NCI-H774 (cell line): Measurements from ENCODE around the gene BTN3A1.
"Not testable (repeated sequence)": the region's sequence is repeated elsewhere in the genome, so short reads cannot be mapped to it uniquely, and the experiment has no call there.

ENCODE experiments used
- DNase-seq: peaks from one replicate; lab custom pipeline; 2025; lab: John Stamatoyannopoulos, UW

Gene BTN3A1

DNA sequence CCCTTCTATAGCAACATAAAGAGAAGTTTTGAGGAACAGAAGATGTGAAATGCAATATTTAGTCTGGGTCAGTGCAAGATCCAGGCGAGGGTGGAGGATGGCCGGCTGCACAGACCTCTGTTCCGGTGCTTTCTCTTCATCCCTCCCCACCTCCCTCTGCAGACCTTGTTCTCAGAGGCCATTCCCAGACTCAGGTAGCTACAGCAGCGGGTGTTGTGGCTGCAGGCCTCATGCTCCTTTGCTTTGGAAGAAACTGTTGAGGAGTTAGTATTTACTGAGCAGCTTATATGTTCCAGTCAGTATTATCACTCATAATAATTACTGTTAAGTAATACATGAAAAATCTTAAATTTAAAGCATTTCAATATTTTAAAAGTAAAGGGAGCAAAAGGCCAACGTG, 39.9 kb downstream of the BTN3A1 start:
- no peak for DNase-seq

DNA sequence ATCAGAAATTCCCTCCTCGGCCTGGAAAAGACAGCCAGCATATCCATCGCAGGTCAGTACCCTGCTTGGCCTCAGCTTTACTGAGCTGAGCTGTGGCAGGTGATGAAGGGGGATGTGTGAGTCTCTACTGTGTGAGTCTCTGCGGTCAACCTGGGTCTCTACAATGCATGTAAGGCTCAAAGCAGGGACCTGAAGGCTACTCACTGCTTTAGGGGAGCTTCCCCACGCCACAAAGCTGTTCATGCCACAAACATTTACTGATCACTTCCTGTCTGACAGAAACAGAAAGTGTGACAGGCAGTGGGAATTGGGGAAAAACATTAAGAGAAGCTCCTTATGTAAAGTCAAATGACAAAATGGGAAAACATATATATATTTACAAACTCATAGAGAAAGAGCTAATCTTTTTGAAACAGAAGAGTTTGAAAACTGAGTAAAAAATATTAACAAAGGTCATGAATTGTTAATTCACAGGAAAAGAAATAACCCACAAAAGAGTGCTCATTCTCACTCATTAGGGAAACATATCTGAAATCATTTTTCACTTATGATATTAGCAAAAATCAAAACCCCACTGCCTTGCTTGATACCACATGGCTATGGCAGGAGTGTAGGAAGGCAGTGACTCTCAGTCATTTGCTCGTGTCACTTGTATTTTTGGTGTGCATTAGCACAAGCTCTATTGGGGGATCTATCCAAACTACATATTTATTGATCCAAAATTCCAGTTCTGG, 44.0 kb downstream of the BTN3A1 start:
- DNase-seq: no peak

DNA sequence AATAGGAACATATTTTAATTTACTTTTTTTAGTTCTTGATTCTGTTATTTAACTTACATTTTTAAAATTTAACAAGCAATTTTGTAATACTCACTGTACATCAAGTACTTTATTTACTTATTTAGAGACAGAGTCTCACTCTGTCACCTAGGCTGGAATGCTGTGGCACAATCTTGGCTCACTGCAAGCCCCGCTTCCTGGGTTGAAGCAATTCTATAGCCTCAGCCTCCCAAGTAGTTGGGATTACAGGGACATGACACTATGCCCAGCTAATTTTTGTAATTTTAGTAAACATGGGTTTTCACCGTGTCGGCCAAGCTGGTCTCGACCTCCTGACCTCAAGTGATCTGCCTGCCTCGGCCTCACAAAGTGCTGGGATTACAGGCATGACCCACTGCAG, 45.2 kb downstream of the BTN3A1 start:
- DNase-seq: no peak

DNA sequence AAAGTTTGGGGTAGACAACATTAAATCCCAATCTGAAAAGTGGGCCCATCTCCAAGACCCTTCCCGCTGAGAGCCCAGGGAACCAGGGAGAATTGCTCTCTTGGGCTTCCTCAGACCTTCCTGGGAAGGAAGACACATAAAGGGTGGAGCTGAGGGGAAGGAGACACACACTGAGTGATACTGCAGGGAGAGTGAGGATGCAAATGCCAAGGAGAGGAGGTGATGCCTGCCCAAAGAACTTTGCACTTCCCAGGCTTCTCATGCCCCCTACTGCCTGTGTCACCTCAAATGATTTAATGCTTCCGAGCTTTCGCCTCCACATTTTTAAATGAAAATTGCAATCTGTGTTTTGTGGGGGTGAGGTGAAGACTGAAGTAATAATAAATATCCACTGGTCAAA, 48.2 kb downstream of the BTN3A1 start:
- DNase-seq: no peak

DNA sequence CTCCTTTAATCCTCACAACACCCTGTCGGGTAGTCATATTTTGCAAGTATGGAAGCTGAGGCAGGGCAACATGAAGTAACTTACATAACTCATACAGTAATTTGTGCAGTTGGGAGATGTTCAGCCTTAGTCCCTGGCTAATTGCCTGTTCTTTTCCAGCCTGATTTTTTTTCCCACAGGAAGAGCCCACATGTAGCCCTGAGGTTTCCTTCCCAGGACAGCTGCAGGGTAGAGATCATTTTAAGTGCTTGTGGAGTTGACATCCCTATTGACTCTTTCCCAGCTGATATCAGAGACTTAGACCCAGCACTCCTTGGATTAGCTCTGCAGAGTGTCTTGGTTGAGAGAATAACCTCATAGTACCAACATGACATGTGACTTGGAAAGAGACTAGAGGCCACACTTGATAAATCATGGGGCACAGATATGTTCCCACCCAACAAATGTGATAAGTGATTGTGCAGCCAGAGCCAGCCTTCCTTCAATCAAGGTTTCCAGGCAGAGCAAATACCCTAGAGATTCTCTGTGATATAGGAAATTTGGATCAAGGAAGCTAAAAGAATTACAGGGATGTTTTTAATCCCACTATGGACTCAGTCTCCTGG, 50.7 kb downstream of the BTN3A1 start:
- no peak for DNase-seq

DNA sequence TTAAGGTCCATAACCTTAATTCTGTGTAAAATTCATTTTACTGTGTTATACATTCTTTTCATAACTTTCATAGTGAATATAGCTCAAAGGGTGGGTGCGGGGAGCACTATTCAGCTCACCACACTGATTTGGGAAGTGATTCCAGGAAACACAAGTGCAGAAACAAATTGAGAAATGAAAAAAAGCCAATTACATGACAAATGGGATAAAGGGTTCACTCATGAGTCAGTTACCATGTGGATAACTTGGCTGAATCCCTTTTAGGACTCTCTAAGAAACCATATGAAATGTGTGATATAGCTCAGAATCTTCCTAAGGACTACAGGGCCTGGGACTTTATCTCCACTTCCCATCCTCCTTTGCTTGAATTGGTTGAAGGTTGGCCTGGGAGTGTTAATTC, 52.6 kb downstream of the BTN3A1 start:
- no peak for DNase-seq

DNA sequence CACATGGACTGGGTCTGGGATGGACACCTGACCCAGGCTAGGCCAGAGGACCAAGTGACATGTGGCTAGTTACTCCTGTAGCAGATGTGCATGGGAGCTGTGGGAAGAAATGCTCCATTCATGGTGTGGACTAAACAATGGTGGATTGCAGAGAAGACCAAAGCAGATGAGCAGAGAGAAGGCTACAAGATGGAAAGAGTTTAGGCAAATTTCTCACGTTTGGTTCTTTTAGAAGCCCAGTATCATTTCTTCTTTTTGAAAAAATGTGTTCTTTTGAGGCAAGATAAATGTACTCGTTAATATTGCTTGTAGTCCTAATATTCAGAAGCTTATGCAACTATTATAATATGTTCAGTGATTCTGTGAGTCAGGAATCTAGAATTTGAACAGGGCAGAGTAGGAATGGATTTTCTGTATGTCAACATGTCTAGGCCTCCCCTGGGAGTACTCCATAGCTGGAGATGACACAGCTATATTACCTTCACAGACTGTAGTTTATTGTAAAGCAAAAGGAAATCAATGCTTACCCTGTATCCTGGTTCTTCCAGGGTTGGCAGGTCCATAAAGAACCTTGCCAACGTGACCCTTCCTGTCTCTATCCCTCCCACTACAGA, 53.4 kb downstream of the BTN3A1 start:
- DNase-seq: no peak

DNA sequence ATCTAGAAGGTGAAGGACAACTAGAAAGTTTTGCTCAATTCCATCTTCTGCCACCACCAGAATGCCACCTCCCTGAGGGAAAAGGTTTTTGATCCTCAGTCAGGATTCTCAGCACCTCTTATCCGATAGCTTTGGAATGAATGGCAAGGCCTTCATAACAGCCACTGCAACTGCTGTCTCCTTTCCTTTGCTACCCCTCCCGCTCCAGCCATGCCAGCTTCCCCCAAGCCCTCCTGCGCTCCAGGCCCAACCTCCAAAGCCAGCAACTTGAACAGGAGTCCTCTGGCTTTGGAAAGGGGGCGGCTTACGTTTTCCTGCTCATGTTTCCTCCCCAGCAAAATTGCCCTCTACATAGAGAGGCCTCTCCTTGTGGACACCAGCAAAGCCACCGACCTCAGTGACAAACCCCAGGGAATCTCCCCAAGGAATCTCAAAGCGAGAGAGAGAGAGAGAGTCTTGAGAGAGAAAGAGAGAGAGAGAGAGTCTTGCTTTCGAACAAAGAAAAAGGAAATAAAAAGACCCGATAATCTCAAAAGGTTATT, 55.3 kb downstream of the BTN3A1 start:
- DNase-seq: no peak

DNA sequence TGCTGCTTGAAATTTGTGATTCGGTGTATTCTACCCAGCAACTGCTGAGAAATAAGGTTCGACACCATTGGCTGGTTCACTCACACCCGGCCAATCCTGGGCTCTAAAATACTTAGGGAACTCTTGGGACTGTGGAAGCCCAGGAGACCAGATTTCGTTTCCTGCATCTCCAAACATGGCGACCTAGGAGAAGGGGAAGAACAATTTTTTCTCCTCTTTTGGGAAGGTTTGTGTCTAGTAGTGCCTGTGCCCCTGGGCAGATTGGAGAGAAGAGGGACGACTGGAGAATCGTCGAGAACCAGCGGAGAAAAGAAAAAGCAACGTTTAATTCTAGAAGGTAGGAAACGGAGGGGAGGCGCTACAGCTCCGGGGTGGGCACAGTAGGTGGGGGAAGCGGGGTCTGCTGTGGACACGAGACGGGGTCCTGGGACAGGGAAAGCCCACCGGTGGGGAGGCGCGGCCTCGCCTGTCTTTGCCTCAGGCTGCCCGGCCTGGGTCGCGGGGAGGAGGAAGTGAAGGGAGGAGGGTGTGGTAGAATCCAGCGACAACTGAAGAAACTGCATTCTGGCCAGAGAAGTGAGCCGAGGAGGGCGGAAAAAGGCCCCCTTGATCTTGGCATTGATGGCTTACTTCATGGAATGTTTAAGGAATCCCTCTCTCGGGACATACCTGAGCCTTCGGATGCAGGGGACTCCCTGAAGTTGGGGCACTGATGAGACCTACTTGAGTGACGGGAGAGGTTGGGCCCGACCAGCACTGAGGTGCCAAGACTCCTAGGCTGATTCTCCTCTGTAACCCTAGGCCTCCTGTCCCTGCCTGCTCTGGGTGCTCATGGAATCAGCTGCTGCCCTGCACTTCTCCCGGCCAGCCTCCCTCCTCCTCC, 56.0 kb downstream of the BTN3A1 start, which contains the start of gene BTN2A1:
Gene BTN2A1, plus strand, starts transcription at position 150 of the 883 bp plus-strand sequence. Its CDS starts 682 bp downstream, at position 832.
- DNase-seq: peak; percentile 76

DNA sequence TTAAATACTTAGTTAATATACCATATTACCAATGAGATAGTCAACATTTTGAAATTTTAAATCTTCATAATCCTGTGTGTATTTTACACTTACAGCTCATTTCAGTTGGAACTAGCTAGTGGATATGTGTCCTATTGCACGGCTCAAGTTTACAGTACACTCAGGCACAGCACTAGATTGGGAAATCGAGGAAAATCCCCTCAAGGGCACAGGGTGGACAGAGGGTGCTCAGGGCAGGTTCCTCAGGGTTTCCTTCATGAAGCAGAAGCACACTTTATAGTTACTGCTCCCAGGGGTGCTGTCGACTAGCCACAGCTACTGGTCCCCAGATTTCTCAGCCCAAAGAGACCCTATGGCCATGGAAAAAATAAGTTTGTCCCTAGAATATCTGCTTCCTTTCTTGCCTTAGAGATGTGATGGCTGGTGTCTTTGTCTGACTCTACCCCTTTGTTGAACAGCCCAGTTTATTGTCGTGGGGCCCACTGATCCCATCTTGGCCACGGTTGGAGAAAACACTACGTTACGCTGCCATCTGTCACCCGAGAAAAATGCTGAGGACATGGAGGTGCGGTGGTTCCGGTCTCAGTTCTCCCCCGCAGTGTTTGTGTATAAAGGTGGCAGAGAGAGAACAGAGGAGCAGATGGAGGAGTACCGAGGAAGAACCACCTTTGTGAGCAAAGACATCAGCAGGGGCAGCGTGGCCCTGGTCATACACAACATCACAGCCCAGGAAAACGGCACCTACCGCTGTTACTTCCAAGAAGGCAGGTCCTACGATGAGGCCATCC, 57.1 kb downstream of the BTN3A1 start:
- no peak for DNase-seq

DNA sequence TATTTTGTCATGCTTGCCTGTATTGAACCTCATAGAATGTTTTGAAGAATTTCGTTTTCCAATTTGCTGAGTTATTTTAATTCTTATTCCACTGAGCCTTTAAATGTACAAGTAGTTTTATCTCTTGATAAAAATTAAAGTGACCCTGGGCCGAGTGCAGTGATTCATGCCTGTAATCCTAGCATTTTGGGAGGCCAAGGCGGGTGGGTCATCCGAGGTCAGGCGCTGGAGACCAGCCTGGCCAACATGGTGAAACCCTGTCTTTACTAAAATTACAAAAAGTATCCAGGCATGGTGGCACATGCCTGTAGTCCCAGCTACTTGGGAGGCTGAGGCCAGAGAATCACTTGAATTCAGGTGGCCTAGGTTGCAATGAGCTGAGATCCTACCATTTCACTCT, 59.3 kb downstream of the BTN3A1 start:
- DNase-seq: not testable (repeated sequence)

DNA sequence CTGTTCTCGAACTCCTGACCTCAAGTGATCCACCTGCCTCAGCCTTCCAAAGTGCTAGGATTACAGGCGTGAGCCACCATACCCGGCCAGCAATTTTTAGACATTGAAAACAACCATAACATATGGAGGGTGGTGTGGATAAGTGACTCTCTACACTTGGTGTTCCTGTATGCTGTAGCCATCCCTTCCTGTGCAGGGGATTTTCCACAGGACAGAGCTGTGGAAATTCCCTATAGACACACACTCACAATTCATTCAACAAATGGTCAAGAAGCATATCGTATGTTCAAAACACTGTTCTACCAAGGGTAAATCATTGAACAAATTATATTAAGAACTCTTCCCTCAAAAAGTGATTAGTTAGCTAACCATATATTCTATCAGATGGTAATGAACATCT, 61.9 kb downstream of the BTN3A1 start:
- DNase-seq: no peak

DNA sequence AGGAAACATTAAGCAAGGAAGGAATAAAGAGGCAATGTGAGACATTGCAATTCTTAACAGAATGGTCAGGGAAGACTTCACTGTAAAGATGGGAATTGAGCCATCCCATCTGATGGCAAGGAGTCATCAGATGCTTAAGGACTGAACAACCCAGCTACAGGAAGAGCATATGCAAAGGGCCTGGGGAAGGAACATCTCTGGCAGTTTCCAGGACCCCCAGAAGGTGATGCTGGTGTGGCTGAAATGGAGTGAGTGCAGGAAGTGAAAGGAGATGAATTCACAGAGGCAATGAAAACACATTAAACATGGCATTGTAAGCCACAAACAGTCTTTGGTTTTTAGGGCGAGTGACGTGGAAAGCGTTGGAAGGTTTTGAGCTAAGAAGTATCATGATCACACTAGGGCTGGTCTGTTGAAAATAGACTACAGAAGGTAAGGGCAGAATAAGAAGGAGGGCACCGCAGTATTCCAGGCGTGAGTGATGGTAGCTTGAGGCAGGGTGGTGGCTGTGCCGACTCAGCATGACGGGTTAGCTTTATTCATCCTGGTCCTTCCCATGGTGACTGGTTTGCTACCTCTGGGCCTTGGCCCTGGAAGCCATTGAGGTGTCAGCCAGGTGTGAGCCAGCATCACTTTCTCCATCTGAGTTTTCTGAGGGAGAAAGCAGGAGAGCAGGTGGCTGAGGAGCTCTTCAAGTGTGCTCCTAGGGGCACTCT, 62.5 kb downstream of the BTN3A1 start:
- no peak for DNase-seq
